ENCODE data around the gene AIF1L. TPM values are rescaled to one million over a fixed set of nuclear protein-coding genes. Genes with fewer than 3 reads are reported as not detected.

Gene AIF1L
- total and polyA plus RNA-seq, 2 of the 13 experiments (the other 11 are each of a cell fraction or from before 2014, with no cell fraction given), result 12.4 to 36.5 TPM

DNA sequence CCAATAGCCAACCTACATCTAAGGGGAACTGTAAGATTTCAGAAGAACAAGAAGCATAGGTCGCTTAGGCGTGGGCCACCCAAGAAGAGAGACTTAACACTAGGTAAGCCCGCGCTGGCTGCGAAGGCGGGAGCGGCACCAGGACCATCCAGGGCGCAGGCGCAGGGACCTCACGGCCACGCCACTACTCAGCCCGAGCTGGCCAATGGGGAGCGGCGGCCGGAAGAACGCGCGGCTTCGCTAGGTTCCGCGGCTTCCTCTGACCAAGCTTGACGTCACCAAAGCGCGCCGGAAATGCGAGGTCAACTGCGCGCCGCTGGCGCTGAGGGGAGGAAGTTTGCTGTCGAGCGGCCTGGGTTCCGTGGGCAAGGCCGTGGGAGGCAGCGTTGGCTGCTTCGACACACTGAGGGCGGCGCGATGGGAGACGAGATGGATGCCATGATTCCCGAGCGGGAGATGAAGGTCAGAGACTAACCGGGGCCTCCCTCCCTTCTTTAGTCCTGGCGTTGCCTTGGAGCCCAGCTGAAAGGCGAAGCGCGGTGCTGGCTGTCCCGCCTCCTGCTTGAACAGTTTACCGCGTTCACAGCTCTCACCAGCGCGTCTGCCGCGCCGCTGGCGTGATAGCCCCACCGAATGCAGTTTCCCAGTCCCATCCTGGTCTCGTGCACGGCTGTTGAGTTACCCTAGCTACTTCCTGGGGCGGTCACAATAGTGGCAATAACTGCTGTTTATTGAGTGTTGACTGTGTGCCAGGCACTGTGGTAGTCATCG lies 29.1 kb downstream of the AIF1L start, which contains the start of gene NUP214 (continued):
- TF ChIP-seq, protein P1, sequence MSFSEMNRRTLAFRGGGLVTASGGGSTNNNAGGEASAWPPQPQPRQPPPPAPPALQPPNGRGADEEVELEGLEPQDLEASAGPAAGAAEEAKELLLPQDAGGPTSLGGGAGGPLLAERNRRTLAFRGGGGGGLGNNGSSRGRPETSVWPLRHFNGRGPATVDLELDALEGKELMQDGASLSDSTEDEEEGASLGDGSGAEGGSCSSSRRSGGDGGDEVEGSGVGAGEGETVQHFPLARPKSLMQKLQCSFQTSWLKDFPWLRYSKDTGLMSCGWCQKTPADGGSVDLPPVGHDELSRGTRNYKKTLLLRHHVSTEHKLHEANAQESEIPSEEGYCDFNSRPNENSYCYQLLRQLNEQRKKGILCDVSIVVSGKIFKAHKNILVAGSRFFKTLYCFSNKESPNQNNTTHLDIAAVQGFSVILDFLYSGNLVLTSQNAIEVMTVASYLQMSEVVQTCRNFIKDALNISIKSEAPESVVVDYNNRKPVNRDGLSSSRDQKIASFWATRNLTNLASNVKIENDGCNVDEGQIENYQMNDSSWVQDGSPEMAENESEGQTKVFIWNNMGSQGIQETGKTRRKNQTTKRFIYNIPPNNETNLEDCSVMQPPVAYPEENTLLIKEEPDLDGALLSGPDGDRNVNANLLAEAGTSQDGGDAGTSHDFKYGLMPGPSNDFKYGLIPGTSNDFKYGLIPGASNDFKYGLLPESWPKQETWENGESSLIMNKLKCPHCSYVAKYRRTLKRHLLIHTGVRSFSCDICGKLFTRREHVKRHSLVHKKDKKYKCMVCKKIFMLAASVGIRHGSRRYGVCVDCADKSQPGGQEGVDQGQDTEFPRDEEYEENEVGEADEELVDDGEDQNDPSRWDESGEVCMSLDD (CRISPR knock-in tag; IDR thresholded peaks at IDR 0.05; ENCODE audit: borderline replicate concordance), result no peak
- TF ChIP-seq SNRNP70 (IDR thresholded peaks at IDR 0.05; ENCODE audit: low read depth, low read length) (no peak), ZNF768 (CRISPR knock-in tag; IDR thresholded peaks at IDR 0.05) (peak; percentile 67; the same call in 1 of the 2 replicates), TBL1XR1 (IDR thresholded peaks at IDR 0.05; ENCODE audit: borderline replicate concordance, low read length, partially characterized antibody) (no peak), NBN (conservative IDR thresholded peaks at IDR 0.05) (no peak), JUND (CRISPR knock-in tag; IDR thresholded peaks at IDR 0.05) (0 out of 2 replicates have a peak, but pooled peaks have one; percentile 37), ZNF773 (CRISPR knock-in tag; IDR thresholded peaks at IDR 0.05; ENCODE audit: borderline replicate concordance) (0 out of 2 replicates have a peak, but pooled peaks have one; percentile 25), ZEB1 (IDR thresholded peaks at IDR 0.05; ENCODE audit: insufficient replicate concordance, low read depth) (no peak), HNRNPUL1 (IDR thresholded peaks at IDR 0.05; ENCODE audit: low read depth, low read length) (peak; percentile 71; the same call in 1 of the 2 replicates), RORA (CRISPR knock-in tag; IDR thresholded peaks at IDR 0.05) (no peak), NCOR1 (IDR thresholded peaks at IDR 0.05; ENCODE audit: borderline replicate concordance, low read length) (no peak), HES4 (CRISPR knock-in tag; IDR thresholded peaks at IDR 0.05; ENCODE audit: borderline replicate concordance) (0 out of 2 replicates have a peak, but pooled peaks have one; percentile 33), MXI1 (IDR thresholded peaks at IDR 0.05; ENCODE audit: borderline replicate concordance, low read depth, low read length) (peak; percentile 92; the same call in 1 of the 3 replicates), TRIM24 (CRISPR knock-in tag; IDR thresholded peaks at IDR 0.05) (no peak)
- TF ChIP-seq, protein P2, sequence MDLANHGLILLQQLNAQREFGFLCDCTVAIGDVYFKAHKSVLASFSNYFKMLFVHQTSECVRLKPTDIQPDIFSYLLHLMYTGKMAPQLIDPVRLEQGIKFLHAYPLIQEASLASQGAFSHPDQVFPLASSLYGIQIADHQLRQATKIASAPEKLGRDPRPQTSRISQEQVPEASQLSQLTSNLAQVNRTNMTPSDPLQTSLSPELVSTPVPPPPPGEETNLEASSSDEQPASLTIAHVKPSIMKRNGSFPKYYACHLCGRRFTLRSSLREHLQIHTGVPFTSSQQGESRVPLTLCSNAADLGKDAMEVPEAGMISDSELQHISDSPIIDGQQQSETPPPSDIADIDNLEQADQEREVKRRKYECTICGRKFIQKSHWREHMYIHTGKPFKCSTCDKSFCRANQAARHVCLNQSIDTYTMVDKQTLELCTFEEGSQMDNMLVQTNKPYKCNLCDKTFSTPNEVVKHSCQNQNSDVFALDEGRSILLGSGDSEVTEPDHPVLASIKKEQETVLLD (CRISPR knock-in tag; IDR thresholded peaks at IDR 0.05; ENCODE audit: low read depth), result peak; percentile 60; the same call in 1 of the 2 replicates
- TF ChIP-seq, protein P3, sequence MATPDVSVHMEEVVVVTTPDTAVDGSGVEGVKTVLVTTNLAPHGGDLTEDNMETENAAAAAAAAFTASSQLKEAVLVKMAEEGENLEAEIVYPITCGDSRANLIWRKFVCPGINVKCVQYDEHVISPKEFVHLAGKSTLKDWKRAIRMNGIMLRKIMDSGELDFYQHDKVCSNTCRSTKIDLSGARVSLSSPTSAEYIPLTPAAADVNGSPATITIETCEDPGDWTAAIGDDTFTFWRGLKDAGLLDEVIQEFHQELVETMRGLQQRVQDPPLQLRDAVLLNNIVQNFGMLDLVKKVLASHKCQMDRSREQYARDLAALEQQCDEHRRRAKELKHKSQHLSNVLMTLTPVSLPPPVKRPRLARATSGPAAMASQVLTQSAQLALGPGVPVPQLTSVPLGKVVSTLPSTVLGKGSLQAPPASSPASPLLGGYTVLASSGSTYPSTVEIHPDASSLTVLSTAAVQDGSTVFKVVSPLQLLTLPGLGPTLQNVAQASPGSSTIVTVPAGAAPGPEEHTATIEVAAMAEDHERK (CRISPR knock-in tag; IDR thresholded peaks at IDR 0.05; ENCODE audit: low read depth), result no peak; the same call in 1 of the 2 replicates
- TF ChIP-seq, protein P4, sequence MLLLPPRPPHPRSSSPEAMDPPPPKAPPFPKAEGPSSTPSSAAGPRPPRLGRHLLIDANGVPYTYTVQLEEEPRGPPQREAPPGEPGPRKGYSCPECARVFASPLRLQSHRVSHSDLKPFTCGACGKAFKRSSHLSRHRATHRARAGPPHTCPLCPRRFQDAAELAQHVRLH (CRISPR knock-in tag; IDR thresholded peaks at IDR 0.05; ENCODE audit: borderline replicate concordance, low read depth), result peak; percentile 87
- TF ChIP-seq, protein P5, sequence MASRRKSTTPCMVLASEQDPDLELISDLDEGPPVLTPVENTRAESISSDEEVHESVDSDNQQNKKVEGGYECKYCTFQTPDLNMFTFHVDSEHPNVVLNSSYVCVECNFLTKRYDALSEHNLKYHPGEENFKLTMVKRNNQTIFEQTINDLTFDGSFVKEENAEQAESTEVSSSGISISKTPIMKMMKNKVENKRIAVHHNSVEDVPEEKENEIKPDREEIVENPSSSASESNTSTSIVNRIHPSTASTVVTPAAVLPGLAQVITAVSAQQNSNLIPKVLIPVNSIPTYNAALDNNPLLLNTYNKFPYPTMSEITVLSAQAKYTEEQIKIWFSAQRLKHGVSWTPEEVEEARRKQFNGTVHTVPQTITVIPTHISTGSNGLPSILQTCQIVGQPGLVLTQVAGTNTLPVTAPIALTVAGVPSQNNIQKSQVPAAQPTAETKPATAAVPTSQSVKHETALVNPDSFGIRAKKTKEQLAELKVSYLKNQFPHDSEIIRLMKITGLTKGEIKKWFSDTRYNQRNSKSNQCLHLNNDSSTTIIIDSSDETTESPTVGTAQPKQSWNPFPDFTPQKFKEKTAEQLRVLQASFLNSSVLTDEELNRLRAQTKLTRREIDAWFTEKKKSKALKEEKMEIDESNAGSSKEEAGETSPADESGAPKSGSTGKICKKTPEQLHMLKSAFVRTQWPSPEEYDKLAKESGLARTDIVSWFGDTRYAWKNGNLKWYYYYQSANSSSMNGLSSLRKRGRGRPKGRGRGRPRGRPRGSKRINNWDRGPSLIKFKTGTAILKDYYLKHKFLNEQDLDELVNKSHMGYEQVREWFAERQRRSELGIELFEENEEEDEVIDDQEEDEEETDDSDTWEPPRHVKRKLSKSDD (CRISPR knock-in tag; IDR thresholded peaks at IDR 0.05; ENCODE audit: low read depth), result peak; percentile 91
